ENCODE results near the gene AHCY. TPM values are rescaled to one million over a fixed set of nuclear protein-coding genes. Genes with fewer than 3 reads are reported as not detected.
A peak's percentile ranks its signal among the peaks of the same experiment; 100 is the strongest.
"Not testable (repeated sequence)": the region's sequence is repeated elsewhere in the genome, so short reads cannot be mapped to it uniquely, and the experiment has no call there.

The AHCY gene
- total RNA-seq, 2 donors from 2014 or later, result 271 to 350 TPM

DNA sequence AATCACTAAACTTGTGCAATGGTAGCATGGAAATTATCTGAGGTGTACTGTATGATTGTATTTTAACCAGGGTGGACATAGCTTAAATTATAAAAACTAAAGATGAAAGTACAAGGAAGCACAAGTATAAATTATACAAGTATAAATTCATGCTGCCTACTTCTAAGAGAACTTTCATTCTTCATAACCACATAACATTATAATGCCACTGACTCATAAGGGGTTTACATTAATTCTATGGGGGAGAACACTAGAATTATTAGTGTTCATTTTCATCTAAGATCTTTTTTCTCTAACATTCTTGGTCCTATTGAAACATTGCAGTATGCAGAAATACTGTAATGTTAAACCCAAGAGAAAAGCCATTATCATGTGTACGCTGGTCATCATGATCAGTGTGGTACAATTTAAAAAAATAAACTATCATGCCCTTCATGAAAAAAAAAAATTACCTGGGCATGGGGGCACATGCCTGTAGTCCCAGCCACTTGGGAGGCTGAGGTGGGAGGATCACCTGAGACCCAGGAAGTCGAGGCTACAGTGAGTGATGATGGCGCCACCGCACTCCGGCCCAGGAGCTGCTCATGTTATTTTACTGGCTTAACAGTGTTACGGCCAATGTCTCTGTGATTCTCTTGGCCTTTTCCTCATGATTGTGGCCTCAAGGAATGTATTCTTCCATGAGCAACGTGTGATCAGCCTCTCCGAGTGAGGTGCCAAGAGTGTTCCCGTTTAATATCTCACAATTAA, 25.9 kb upstream of the AHCY start:
- TF ChIP-seq, protein P1, sequence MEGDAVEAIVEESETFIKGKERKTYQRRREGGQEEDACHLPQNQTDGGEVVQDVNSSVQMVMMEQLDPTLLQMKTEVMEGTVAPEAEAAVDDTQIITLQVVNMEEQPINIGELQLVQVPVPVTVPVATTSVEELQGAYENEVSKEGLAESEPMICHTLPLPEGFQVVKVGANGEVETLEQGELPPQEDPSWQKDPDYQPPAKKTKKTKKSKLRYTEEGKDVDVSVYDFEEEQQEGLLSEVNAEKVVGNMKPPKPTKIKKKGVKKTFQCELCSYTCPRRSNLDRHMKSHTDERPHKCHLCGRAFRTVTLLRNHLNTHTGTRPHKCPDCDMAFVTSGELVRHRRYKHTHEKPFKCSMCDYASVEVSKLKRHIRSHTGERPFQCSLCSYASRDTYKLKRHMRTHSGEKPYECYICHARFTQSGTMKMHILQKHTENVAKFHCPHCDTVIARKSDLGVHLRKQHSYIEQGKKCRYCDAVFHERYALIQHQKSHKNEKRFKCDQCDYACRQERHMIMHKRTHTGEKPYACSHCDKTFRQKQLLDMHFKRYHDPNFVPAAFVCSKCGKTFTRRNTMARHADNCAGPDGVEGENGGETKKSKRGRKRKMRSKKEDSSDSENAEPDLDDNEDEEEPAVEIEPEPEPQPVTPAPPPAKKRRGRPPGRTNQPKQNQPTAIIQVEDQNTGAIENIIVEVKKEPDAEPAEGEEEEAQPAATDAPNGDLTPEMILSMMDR (conservative IDR thresholded peaks at IDR 0.05), result no peak

DNA sequence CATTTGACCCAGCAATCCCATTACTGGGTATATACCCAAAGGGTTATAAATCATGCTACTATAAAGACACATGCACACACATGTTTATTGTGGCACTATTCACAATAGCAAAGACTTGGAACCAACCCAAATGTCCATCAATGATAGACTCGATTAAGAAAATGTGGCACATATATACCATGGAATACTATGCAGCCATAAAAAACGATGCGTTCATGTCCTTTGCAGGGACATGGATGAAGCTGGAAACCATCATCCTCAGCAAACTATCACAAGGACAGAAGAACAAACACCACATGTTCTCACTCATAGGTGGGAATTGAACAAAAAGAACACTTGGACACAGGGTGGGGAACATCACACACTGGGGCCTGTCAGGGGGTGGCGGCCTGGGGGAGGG, 25.1 kb upstream of the AHCY start:
- H3K4me1 ChIP-seq (ENCODE audit: control insufficient read depth, insufficient read depth, low read length); H3K4me3 ChIP-seq (ENCODE audit: low read length); H3K4me3 Mint-ChIP-seq; DNase-seq; H3K9me3 Mint-ChIP-seq; H3K36me3 Mint-ChIP-seq (ENCODE audit: low read depth); H3K27me3 Mint-ChIP-seq (ENCODE audit: insufficient read depth); H3K27ac Mint-ChIP-seq; H3K27ac ChIP-seq (ENCODE audit: low read depth, low read length); H3K9me3 ChIP-seq (ENCODE audit: control insufficient read depth, low read length); H3K27me3 ChIP-seq (ENCODE audit: control insufficient read depth, insufficient read depth, low read length, poor library complexity, severe bottlenecking); H3K9ac ChIP-seq (ENCODE audit: extremely low read depth, low read length, poor library complexity, severe bottlenecking); H3K36me3 ChIP-seq (ENCODE audit: control insufficient read depth, insufficient read depth, low read length): not testable (repeated sequence)
- H3K4me1 Mint-ChIP-seq, result peaks cover 16% of the 10 kb centered on the region
- WGBS, 2 experiments (ENCODE audit: insufficient coverage in 1 of 2, insufficient read length in 1 of 2), result 92 to 100% methylated on average over 2 to 4 of the region's 4 CpGs

More for the DNA sequence above, 25.9 kb upstream of the AHCY start:
- Histone ChIP-seq H3K27me3 (ENCODE audit: control insufficient read depth, insufficient read depth, low read length, poor library complexity, severe bottlenecking) (no peaks in the 10 kb centered on the region), H3K9ac (ENCODE audit: extremely low read depth, low read length, poor library complexity, severe bottlenecking) (no peak overlapping the region), H3K36me3 (ENCODE audit: control insufficient read depth, insufficient read depth, low read length) (no peaks in the 10 kb centered on the region), H3K4me3 (ENCODE audit: low read length) (no peak overlapping the region), H3K4me1 (ENCODE audit: control insufficient read depth, insufficient read depth, low read length) (no peaks in the 10 kb centered on the region), H3K27ac (ENCODE audit: low read depth, low read length) (no peak overlapping the region), H3K9me3 (ENCODE audit: control insufficient read depth, low read length) (no peaks in the 10 kb centered on the region)
- H3K27me3 Mint-ChIP-seq (ENCODE audit: insufficient read depth), result no peaks in the 10 kb centered on the region
- no peaks in the 10 kb centered on the region for H3K36me3 Mint-ChIP-seq (ENCODE audit: low read depth)
- H3K27ac Mint-ChIP-seq, result no peak overlapping the region
- H3K4me3 Mint-ChIP-seq, result no peak overlapping the region
- DNase-seq, result no peak
- H3K4me1 Mint-ChIP-seq, result peaks cover 19% of the 10 kb centered on the region
- peaks cover 7% of the 10 kb centered on the region for H3K9me3 Mint-ChIP-seq
- 95 to 96% methylated on average over 8 of the region's 9 CpGs for WGBS, 2 experiments (ENCODE audit: insufficient coverage in 1 of 2, insufficient read length in 1 of 2)

DNA sequence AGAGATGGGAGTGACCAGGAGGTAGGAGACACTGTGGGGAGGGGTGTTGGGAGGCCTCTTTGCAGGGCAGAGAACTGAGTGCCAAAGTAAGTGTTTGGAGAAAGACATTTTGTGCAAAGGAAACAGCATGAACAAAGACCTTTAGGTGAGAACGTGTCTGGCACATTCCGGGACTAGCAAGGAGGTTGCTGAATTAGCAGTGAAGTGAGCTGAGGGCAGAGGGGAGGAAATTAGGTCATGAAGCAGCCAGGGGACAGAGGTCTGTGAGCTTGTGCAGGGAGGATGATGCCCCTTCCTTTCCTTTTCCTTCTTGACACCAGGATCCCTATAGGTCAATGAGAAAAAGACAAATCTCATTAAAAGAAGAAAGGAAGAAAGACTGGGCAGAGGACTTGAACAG, 21.4 kb upstream of the AHCY start:
- no peaks in the 10 kb centered on the region for H3K9me3 ChIP-seq (ENCODE audit: control insufficient read depth, low read length)
- H3K27me3 ChIP-seq (ENCODE audit: control insufficient read depth, insufficient read depth, low read length, poor library complexity, severe bottlenecking), result no peaks in the 10 kb centered on the region
- no peaks in the 10 kb centered on the region for H3K36me3 ChIP-seq (ENCODE audit: control insufficient read depth, insufficient read depth, low read length)
- H3K4me1 Mint-ChIP-seq, result peaks cover 31% of the 10 kb centered on the region
- no peaks in the 10 kb centered on the region for H3K27me3 Mint-ChIP-seq (ENCODE audit: insufficient read depth)
- no peaks in the 10 kb centered on the region for H3K4me1 ChIP-seq (ENCODE audit: control insufficient read depth, insufficient read depth, low read length)
- H3K27ac Mint-ChIP-seq, result peak overlapping the region; percentile 69
- DNase-seq, result peak; percentile 67
- TF ChIP-seq, protein P1 (conservative IDR thresholded peaks at IDR 0.05), result no peak
- no peaks in the 10 kb centered on the region for H3K36me3 Mint-ChIP-seq (ENCODE audit: low read depth)
- no peak overlapping the region for H3K9ac ChIP-seq (ENCODE audit: extremely low read depth, low read length, poor library complexity, severe bottlenecking)
- no peaks in the 10 kb centered on the region for H3K9me3 Mint-ChIP-seq
- no peak overlapping the region for H3K4me3 ChIP-seq (ENCODE audit: low read length)
- WGBS, 2 experiments (ENCODE audit: insufficient coverage in 1 of 2, insufficient read length in 1 of 2), result 38 to 56% methylated on average over 2 of the region's 2 CpGs
- no peak overlapping the region for H3K27ac ChIP-seq (ENCODE audit: low read depth, low read length)
- H3K4me3 Mint-ChIP-seq, result no peak overlapping the region

All from endodermal cell (in vitro differentiated cells).